TTC549 (cell line): Measurements from ENCODE around the gene PRKCQ.
"Not testable (repeated sequence)": the region's sequence is repeated elsewhere in the genome, so short reads cannot be mapped to it uniquely, and the experiment has no call there.

Experiments
- FAIRE-seq: peaks from 2 replicates; lab custom pipeline; 2012; peaks lifted over from hg19 to GRCh38; lab: Jason Lieb, UNC

PRKCQ gene

DNA sequence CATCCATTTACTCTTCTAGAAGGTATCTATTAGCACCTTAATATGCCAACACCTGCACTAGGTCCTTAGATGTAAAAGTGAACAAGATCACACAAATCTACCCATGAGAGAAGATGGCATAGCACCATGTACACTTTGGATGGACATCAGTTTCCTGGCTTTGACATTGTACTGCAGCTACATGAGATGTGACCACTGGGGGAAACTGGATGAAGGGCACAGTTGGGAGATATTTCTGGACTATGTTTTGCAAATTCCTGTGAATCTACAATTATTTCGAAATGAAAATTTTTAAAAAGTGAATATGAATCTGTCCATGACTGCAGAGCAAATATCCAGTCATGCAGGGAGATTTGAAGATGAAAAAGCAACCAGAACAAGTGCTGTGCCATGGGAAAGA is 124.5 kb downstream of the PRKCQ start:
- no peak for FAIRE-seq

DNA sequence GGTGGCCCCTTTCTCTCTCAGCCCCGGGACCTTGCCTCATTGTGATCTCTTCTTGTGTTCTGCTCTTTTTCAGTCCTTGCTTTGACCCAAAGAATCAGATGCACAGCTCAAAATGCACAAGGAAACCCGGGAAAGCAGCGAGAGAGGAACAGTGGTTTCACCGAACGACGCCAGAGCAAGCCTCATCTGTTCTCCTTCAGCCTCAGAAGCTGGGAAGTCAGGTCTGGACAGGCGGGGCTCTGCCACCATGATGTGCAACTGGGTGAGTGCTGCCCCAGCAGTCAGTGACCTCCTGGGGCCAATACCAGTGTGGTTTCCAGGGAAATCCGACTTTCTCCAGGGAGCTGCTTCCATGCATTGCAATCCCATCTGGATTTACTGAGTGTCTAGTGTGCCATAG is 133.4 kb downstream of the PRKCQ start:
- FAIRE-seq = no peak

DNA sequence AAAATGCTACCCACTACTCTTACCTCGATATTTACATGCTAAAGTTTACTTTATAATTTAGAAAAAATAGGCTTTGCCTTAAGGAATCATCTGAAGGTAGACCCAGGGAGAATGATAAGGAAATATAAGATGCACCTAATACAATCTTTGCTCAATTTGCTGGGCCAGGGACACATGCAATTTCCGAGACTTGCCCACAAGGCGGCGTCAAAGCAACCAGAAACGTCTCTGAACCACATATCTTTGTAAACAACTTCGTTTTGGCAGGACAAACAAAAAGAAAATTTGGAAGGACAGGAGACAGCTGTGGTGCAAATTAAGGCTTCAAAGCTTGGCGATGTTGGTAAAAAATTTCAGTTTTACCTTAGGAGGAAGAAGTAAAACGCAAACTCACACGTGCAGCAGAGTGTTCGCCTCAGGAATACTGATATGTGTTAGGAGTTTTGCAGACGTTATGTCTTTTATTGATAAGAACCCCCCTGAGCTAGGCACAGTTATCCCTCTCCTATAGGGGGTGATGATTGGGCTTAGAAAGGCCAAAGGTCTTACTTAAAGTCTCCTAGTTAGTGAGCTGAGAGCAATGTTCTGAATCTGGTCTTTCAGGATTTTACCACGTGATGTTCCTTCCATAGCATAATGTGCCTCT is 134.3 kb downstream of the PRKCQ start:
- no peak for FAIRE-seq

DNA sequence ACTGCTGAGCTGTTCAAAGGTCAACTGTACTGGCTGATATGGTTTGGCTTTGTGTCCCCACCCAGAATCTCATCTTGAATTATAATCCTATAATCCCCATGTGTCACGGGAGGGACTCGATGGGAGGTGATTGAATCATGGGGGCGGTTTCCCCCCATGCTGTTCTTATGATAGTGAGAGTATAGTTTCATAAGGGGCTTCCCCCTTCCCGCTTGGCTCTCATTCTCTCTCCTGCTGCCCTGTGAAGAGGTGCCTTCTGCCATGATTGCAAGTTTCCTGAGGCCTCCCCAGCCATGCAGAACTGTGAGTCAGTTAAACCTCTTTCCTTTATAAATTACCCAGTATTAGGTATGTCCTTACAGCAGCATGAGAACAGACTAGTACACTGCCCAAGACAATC is 140.2 kb downstream of the PRKCQ start:
- FAIRE-seq = not testable (repeated sequence)

DNA sequence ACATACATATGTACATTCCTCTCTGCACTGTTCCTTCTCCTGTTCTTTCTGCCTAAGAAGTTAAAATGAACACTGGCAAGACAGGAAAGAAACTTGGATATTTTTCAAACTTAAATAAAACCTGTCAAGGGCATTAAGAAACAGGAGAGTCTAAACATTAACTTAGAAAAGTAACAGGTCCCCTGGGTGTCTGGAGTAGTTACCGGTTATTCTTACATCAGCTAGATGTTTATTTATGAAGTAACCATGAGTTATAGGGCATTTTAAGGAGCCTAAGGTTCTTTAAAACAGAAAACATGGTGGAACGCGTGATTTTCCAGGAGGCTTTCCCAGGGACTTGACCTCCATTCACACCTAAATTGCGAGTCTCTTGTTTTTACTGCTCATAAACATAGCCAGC is 148.2 kb downstream of the PRKCQ start:
- no peak for FAIRE-seq

DNA sequence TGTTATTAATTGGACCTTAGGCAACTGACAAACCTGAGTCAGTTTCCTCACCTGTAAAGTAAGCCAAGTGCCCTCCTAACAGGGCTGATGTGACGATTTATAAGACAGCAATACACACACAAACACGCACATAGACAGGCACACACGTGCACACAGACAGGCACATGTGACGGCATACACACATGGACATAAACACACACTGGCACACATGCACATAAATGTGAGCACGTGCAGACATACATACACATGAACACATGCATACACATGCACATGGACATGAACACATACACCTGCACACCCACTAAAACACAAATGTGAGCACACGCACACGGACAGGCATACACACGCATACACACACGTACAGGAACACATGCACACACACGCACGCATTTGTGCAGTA is 148.9 kb downstream of the PRKCQ start:
- FAIRE-seq = no peak

DNA sequence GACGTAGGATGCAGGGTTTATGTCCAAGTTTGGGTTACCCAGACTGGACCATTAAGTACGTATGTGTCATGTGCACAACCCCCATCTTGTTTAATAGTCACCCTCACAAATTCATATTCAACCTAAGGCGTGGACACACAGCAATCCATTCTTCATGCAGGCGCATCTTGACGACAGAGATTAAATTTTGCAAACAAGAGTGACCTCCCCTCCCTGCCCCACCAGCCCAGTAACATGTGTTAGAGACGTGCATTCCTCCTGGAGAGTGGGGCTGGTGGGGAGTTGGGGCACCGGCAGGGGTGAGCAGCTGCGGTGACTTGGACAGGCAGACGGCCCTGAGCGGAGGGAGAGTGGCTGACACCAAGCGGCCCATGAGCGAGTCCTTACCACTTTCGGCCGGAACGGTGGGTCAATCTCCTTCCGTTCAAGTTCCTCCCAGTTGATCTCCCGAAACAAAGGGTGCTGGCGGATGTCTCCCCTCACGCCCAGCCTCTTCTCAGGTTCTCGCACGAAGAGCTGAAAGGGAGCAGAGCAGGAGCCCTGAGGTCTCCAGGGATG is 149.6 kb downstream of the PRKCQ start:
- FAIRE-seq = no peak

DNA sequence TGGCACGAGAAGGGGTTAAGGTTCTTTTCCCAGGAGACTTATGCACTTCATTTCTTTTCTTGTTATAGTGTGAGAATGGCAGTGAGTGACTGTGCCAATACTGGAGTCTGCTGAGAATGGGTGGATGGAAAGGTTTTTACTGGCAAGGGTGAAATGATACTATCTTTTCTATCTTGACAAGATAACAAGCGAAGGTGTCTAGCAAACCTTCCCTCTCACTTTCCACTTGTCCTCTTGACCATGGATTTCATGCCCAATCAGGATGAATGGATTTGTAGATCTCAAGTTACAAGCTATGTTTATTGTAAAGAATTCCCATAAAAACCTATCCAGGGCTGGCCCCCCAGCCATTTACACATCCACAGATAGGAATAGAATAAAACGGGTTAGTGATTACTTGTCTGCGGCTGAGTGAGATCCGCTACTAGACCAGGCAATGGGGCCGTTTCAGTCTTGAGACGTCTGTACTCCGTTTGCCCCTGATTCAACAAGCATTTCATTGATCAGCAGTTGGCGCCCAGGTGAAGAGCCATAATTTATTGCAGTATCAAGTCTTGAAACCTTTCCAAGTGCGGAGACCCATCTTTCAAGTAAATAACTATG is 152.6 kb downstream of the PRKCQ start:
- no peak for FAIRE-seq

DNA sequence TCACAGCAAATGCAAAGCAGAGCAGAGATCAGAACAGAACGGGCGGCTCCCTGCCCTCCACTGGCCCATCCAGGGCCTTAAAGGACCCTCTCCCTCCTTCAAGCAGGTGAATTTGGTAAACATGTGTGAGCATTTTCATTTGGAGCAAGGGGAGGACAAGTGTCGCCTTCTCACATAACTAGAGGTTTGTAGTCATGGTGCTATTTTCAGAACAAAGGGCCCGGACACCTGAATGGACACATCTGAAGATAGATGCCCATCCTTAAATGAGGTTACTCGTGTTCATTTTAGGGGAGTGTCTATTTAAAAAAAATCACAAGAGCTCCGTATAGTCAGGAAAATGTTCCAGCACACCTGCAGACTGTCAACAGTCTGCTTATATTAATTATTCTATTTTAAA is 153.8 kb downstream of the PRKCQ start:
- FAIRE-seq = no peak

DNA sequence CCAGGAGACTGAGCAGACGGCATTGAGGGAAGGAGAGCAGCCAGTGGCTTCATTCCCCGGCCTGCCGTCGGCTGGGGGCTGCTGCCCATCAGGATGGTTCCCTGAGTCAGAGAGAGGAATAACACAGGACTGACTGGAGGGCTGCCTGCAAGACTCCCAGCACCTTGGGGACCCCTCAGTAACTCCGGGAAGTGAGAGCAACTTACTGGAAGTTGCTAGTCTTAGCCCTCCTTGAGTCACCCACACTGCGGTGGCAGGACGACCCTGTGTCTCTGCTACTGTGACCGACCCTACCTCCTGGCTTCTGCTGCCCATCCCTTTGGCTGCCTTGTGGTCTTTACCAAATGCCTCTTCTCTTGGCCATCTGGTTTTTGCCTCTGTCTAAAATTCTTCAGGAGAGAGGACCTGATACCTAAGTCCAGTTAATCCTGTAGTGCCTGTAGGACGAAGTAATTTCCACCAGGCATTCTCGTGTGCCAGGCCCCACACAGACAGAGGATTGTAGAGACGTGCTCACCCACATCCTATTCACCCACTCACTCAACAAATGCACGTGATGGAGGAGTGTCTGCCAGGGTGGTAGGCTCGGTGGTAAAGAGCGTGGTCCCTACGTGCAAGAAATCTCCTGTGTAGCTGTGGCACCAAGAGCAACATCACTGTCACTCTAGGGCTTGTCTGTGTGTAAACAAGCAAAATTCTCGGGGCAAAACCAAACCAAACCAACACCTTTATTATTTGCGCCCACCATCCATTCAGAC is 156.5 kb downstream of the PRKCQ start:
- FAIRE-seq = no peak

DNA sequence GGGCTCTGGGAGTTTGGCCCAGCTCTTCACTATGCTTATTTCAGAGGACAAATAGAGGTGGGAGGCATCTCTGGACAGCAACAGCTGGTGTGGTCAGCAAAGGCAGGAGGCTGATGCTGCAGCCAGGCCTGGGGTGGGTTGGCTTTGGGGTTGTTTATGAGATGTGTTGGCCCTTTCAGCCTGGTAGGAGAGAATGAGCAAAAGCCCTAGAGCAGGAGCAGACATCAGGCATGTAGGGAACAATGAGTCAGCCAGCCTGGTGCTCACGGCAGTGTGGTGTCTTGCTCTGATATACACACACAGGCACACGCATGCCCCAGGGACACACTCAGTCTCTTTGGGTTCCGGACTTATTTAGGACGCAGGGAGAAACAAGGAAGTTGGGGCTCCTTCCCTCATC is 157.1 kb downstream of the PRKCQ start:
- FAIRE-seq = no peak

DNA sequence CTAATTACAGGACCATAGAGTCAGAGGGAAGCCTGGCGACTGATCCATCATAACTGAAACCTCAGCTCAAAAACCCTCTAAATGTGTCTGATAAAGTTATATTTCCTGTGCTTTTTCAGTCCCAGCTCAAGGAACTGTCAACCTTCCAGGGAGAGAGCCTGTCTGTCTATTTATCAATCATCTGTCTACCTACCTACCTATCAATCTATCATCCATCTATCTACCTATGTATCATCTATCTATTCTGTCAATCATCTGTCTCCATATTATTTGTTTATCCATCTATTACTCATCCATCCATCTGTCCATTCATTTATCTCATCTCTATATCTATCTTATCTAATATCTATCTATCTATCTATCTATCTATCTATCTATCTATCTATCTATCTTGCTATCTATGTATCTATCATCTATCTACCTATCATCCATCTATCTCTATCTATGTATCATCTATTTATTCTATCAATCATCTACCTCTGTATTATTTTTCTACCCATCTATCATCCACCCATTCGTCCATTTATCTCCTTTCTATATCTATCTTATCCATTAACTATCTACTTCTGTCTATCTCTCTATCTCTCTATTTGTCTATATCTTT is 161.4 kb downstream of the PRKCQ start:
- FAIRE-seq = no peak

DNA sequence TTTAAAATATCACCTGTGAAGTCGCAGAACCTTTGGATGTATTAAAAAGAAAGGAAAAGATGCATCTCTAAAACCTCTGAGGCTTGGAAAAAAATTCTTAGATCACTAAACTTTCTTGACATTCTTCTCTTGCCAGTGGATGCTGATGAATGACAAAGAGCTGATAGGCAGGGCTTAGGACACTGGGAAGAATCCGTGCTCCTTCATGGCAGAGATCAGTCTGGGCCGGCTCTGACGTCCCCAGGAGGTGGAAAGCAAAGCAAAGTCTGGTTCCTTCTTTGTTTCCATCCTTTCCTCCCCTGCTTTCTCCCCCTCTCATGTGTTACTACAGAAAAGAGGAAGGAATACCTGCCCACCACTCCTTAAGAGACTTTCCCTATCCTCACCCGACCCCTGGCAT is 161.9 kb downstream of the PRKCQ start:
- no peak for FAIRE-seq

DNA sequence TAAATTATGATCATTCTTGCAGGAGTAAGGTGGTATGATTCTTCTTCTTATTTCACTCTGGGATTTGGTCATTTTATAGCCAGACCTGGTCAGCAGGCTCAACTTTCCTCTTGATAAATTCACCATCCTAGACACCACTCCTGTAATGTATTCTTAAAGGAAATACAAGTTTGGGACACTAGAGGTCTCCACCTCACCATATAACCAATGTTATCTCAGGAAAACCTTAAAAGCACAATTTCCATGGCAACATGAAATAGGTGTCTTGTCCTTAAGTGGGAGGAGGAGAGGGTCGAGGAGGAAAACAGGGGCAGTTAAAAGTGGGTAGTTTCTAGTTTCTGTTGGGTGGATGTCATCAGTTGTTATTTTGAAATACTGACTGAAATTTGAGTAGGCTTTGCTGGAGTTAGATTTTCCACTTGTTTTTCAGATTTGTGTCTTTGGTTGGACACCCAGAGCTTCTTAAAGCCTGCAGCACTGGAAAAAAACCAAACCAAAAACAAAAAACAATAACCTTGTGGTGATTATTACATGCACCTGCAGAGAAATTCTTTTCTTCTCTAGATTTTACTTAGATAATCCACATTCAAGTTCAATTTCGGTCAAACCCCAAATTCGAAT is 163.1 kb downstream of the PRKCQ start:
- no peak for FAIRE-seq

DNA sequence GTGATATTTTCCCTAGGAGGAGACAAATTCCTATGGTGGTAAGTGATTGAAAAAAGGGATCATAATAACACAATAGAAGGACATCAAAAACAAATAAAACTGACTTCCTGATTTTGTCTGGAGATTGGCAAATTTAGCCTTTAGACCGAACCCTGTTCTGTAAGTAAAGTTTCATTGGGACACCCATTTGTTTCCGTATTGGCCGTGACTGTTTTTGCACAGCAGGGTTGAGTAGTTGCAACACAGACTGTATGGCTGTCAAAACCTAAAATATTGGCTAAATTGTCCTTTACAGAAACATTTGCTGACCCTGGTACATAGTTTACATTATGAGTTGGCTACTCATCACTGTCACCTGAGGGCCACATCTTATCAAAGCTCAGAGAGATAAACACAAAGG is 168.6 kb downstream of the PRKCQ start:
- FAIRE-seq = no peak

DNA sequence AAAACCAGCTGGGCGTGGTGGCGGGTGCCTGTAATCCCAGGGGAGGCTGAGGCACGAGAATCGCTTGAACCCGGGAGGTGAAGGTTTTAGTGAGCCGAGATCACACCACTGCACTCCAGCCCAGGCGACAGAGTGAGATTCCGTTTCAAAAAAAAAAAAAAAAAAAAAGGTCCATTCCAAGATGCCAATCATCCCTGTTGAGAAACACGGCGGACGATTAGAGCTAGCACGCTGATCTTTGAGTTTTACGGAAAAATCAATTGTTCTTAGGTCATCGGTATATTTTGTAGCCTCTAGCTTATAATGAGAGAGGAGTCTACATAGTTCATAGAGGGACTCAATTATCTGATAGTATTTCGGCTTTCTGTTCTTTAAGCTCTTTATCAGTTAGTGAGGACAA is 169.2 kb downstream of the PRKCQ start:
- no peak for FAIRE-seq

DNA sequence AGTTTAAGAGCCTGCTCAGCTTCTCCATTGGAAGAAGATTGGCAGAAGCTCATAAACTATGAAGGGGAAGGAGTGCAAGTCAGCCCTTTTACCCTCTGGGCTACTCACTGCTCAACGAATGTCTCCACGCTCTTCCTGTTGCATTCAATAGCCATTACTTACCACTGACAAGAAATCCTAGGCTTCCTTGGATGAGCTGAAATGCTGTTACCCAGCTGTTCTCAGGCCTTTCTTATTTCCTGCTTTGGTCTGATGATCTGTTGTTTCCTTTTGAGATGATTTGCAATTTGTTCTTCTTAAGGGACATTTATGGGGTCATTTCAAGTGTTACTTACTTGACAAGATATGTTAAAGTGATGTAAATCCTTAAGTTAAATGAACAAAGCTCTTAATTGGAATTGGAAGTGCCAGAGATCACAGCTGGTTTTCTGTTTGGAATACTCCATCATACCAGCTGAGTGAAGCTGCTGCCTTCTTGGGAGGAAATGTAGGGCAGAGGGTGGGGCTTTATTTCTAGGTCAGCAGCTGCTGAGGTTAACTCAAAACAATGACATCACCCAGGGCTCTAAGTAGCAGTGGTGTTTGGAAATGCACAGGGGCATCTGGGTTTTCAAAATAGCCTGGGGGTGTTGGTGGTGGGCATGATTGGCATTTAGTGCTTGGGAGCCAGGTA is 170.0 kb downstream of the PRKCQ start:
- FAIRE-seq = no peak

DNA sequence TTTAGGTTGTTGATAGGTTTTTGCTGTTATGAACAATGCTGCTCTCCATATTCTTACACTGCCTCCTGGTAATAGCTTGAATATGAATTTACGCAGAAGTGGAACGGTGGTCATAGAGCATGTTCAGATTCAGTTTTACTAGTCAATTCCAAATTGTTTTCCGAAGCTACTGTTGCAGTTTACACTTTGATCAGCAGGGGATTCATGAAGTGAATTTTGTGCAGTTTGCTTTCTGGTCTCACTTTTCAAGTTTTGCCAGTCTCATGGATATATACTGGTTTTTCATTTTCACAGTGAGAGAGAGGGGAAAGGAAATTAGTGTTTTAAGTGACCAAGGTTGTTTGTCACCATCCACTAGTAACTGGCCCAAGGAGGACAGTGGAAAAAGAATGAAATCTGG is 171.3 kb downstream of the PRKCQ start:
- no peak for FAIRE-seq

DNA sequence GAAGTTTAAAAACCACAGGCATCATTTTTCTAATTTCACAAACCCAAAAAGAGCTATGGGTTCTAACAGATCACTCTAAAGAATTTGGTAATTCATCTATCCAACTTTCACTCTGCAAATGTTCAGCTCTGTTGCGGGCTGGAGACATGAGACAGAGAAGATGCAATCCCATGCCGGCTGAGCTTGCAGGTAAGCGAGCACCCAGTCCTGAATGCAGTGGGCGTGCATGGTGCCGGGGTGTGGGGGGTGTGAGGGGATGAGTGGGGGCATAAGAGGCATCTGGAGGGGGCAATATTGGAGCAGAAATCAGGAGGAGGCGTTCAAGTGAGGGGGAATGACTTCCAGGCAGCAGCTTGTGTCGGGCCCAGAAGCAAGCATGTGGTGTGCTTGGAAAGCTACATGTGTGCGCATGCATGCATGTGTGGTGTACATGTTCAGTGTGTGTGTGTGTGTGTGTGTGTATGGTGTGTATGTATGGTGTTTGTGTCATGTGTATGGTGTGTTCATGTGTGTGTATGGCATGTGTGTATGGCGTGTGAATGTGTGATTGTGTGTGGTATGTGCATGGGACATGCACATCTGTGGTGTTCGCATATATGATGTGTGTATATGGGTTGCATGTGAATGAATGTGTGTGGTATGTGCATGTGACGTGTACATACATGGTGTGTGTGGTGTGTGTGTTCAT is 172.9 kb downstream of the PRKCQ start:
- FAIRE-seq = no peak

DNA sequence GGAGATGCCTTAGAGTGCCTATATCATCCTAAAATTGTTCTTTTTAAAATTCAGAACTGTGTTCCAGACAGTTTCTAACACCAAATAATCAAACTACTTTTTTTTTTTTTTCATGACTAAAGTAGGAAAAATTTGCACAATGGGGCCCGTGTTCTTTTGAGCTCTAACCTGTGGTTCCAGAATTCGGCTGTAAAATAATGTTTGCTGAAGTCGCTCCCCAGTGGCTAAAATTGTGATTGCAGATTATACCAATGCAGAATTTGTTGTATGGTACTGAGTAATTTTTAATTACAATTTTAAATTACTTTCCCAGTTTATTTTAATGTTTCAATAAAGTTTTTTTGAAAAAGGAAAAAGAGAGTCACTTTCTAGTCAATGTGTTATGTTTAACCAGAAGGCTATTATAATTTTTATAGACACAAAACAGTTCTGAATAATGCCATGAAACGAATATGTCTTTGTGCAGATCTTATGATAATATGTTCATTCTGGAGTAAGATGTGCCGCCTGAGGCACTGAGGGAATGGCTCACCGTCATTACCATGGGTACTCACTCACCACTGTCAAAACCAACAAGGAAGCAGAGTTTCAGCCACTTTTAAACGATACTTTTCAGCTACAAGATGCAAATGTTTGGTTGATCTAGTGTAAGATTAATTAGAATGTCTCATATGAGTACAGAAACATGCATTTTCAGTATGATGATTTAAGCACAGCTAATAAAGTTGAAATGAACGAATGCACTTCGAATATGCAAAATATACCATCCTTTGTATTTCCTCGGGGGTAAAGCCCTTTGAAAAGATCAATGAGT is 173.6 kb downstream of the PRKCQ start:
- peak; percentile 77 for FAIRE-seq

DNA sequence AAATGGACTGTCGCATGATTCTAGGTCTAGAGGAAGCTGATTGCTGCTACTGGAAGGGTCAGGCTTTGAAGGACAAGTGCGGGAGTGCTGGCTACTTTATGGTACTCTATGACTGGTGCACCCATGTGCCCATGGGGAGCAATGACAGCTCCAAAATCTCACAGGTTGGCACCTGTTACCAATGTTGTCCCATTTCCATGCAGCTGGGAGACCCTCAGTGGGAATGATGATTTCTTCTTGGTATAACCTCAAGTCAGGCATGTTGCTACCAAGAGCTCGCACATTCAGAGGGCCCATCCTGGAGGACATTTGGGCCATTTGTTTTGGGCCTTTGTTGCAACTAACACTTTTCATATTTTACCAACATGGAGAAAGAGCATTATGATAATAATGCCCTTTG is 174.4 kb downstream of the PRKCQ start:
- FAIRE-seq = no peak
